Skin epidermis (tissue), 12 donors: Measurements from ENCODE around the gene CAPN11.

ENCODE experiments used
- H3K27ac ChIP-seq, 21 experiments: fragments of 200-600 bp; sonication (generic) in 11 of 21; one replicate each; pipeline ENCODE4 v1.5.0; 2020; ENCODE audit warnings: mild to moderate bottlenecking in 3 of 21, inconsistent platforms in 2 of 21, moderate library complexity in 2 of 21
- H3K4me3 ChIP-seq, 7 experiments: fragments of 200-600 bp; sonication (generic) in 2 of 7; one replicate each; pipeline ENCODE4 v1.5.0; 2020; ENCODE audit warnings: inconsistent platforms in 2 of 7, mild to moderate bottlenecking in 2 of 7, moderate library complexity in 1 of 7

CAPN11 gene

DNA sequence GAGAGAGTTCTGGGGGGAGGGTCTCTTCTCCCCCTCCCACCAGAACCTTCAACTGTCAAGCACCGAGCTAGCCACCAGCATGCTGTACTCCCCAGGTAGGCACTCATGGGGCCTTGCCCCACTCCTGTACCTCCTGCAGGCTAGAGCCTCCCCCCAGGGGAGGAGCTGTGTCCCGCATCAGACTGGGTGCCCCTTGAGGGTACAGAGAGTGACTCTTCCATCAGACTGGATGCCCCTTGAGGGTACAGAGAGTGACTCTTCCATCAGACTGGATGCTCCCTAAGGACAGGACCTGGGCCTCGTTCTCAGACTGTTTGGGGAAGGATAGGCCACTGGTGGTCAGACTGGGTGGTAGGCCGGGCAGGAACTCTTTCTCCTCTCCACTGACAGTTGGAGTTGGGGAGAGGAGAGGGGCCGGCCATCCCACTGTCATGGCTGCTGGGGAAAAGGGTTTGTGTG lies at the start of gene CAPN11:
Gene CAPN11 (plus strand): TSS at position 51 of the 459 bp plus-strand sequence. CDS start 29 bp downstream, at position 80.
- no peak within 1 kb of the TSS for H3K4me3 ChIP-seq
- no peak within 1 kb of the TSS for H3K27ac ChIP-seq

DNA sequence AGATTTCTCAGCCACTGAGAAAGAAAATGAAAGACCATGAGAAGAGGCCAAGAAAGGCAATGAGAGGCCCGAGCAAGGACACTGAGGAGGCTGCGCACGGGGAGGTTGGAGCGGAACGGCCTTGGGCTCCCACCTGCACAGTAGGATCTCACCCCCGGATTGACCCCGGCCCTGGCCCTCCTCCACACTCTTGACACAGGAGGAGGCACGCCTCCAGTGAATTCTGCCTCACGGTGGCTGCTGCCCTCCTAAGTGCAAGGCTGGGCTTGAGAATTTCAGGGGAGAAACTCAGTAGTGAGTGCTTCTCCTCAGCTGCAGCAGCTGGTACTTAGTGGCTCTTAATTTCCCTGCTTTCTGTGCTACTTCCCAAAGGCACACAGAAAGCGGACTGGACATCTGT lies 49.4 kb upstream of the CAPN11 start:
- Histone ChIP-seq H3K4me3 (no peak overlapping the region), H3K27ac (no peak overlapping the region)

DNA sequence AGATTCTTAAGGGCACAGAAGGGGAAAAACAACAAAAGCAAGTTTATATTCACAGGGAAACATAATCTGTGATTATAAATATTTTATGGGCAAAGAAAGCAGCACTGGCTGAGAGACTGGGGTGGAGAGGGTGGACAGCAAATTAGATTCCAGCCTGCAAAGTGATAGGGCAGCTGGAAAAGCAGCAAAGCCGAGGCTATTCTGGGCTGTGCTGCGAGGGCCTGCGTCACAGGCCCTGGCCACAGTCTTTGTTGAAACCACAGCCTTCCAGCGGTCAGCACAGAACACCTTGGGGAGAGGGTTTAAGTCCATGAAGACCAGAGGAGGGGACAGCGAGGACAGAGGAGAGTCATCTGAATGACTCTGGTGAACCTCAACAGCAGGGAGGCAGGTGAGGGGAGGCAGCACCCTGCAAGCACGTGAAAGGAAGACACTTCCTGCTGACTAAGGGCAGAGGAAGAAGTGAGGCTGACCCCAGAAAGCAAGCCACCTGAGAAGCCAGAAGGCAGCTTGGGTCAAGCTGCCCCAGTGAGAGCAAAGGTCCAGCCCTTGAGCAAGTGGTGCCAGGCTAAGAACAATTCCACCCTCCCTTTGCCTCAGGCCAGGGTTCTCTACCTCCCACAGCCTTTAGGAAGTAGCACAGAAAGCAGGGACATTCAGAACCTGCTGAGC lies 48.5 kb upstream of the CAPN11 start:
- H3K4me3 ChIP-seq, result no peak overlapping the region
- H3K27ac ChIP-seq, result no peak overlapping the region

DNA sequence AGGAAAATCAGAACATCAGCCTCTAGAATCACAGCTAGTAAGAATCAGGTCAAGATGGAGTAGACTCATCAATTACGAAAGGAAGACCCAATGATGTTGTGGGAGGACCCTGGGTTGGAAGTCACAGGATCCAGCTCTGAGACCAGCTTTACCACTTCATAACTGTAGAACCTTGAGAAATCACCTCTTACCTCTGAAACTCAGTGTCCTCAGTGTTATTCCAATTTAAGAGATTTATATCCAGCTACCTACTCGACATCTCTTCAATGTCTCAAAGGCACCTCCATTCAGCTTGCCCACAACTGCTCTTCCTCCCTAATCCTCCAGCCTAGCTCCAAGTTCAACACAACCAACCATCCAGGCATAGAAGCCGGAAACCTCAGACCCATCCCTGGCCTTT lies 47.7 kb upstream of the CAPN11 start:
- Histone ChIP-seq H3K4me3 (no peak overlapping the region), H3K27ac (no peak overlapping the region)

DNA sequence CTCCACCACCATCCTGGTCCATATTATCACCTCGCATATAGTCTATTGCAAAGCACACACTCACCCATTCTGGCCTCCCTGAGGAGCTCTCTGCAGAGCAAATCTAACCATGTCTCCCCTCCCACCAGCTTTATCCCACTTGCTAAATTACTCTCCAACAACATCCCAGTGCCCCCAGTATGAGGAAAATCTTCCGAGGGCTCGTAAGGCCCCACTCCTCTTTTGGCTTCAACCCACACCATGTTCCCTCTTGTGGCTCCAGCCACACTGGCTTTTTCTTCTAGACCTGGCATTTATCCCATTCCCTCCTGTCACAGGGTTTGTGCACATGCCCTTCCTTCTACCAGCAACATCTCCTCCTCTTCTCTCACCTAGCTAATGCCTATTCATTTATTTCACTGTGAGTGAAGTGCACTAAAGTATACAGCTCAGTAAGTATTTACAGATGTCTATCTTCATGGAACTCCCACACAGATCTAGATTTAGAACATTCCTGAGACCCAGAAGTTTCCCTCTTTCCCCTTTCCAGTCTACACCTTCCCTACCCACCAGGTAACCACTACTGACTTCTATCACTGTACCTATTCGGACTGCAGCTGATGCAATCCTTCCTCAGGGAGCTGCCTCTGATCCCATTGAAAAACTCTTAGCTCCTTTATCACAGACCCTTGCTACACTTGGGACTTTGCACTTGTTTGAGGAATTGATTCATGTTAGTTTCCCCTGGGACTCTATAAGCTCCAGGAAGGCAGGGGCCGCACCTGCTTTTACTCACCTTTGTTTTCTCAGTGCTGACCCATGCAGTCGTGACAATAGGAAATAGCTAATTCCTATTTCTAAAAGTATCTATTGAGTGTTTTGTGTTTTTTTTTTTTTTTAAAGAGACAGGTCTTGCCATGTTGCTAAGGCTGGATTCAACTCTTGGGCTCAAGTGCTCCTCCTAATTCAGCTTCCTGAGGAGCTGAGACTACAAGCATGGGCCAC lies 46.9 kb upstream of the CAPN11 start:
- Histone ChIP-seq H3K27ac (no peak overlapping the region), H3K4me3 (no peak overlapping the region)

DNA sequence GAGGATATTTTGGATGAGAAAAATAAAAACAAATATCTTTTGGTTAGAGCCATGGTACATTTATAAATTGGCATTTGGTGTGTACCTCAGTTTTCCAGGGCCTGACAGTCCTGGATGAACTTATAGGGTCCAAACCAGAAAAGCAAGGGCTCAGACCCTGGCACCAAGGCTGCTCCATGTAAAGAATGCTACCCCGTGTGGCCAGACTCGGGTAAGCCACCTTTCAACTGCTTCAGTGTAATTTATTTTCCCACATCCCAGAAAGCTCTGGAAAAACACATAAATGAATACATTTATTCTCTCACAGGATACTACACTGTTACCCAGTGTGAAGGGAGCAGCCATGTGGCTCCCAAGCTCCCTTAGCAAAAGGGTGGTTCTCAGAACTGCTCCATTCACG lies 45.2 kb upstream of the CAPN11 start:
- no peak overlapping the region for H3K4me3 ChIP-seq
- H3K27ac ChIP-seq, result peak overlapping the region in 1 of 21 experiments; percentile 7

DNA sequence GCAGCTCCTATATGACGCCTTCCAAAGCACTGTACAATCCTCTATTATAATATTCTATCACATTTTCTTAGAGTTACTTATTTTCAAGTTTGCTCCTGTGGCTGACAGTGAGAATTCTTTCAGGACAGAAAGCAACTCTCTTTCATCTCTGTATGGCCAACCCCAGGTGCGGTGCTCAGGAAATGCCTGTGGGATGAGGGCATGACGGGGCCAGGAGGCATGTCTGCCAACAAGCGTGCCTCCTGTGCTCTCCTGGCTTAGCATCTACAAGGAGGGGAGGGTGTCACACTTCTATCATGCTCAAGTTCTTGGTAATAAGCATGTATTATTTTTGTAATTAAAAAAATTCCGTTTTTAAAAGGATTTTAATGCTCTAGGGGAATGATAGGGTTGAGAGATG lies 42.8 kb upstream of the CAPN11 start:
- H3K27ac ChIP-seq, result peak overlapping the region in 8 of 21 experiments; percentile 18 to 69 (median 61)
- no peak overlapping the region for H3K4me3 ChIP-seq

DNA sequence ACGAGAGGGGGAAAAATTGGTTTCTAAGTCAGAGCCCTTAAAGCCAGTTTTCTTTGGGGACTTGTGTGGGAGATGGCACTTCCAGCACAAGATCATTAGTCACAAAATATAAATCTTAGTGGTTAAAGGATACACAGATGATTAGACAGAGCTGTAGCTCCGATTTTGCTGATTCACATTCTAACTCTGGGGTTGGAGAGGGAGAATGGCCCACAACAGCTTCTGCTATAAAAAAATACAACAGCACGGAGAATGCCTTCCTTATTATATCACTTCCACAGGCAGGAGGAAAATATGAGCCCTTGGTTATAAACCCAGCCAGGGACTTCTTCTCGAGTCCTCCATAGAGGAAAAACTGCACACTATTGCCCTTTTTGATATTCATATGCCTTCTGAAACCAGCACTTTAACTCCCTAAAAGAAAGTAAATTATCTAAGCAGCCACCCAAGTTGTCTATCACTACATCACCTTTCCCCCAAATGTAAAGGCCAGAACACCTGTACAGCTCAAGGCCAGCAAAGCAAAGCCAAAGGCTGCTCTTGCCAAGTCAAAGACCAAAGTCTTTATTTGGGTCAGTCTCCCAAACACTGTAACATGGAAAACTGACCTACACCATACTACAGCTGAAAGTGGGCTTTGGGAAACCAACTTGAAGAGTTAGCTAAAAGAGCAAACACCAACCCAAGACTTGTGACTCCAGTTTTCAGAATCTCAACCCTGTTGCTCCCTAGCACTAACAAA lies 41.8 kb upstream of the CAPN11 start:
- Histone ChIP-seq H3K4me3 (no peak overlapping the region), H3K27ac (peak overlapping the region in 12 of 21 experiments; percentile 18 to 72 (median 58))

DNA sequence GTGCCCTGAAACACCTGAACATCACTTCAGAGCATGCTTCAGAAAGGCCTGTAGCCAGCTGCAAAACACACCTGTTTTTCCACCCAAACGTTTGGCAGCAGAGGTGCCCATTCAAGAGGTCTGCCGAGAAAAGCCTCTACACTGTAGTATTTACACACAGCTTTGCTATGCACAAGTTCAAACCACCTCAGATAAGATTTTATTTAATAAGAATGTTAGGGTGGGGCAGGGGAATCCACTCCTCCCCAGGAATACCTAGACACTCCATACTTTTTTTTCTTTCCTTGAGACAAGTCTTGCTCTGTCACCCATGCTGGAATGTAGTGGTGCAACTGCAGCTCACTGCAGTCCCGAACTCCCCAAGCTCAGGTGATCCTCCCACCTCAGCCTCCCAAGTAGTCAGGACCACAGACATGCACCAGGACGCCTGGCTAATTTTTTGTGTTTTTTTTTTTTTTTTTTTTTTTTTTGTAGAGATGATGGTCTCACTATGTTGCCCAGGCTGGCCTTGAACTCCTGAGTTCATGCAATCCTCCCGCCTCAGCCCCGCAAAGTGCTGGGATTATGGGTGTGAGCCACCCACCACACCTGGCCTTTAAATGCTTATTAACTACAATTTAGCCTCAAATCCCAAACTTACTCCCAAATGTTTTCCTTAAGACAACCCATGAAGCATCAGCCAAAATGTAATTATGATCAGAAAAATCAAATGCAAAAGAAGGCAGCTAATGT lies 41.1 kb upstream of the CAPN11 start:
- Histone ChIP-seq H3K27ac (peak overlapping the region in 11 of 21 experiments; percentile 18 to 72 (median 53)), H3K4me3 (no peak overlapping the region)

DNA sequence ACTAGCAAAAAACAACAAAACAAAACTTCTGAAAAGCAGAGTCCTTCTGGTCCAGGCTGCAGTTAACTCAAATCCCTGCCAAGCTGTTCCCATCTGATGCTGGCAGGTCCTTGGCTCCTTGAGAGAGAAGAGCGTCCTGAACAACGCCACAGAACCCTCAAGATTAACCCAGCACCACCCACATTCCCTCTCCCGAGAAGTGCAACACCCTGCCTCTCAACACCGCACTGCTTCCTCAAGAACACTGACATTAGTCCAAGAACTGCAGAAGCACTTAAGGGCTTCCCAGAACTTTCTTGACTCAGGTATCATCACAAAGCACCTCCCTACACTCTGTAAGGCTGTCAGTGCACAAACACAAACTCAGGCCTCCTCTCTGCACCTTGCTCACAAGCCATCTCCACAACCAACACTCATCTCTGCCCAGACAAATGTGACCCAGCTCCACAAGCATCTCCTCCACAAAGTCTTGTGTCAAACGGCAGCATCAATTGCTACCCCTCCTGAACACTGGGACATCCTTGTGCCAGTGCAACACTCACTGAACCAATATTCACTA lies 38.8 kb upstream of the CAPN11 start:
- Histone ChIP-seq H3K4me3 (no peak overlapping the region), H3K27ac (peak overlapping the region in 3 of 21 experiments; percentile 8 to 27 (median 10))

DNA sequence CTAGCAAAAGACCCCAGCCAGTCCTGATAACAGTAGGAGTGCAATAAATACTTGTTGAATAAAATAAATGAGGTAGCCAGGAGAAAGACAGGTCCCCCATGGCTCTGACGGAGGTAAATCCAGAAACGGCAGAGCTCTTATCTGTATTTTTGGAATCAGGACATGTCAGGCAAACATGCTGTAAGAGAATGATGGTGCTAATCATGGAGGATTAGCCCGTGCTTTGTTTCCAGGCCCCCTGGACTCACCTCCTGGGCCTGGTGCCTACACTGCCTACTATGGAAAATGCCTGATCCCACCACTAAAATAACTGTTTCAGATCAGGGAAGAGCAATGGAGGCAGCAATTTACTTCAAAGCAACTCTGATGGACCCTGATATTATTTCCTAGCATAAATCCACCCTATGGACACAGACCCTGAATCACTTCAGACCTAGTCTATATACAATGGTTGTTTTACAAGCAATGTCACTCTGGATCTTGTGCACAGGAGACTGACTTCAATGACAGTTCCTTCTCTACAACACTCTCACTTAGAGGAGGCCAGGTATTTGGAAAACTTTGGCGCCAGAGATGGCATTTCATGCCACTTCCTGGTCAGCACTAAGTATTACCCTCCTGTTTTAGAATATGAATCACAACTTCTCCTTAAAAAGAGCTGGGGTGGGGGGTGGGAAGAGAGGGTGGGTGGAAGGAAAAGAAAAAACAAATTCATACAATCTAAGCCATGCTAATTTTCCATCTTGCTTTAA lies 37.8 kb upstream of the CAPN11 start:
- H3K27ac ChIP-seq, result no peak overlapping the region
- no peak overlapping the region for H3K4me3 ChIP-seq

DNA sequence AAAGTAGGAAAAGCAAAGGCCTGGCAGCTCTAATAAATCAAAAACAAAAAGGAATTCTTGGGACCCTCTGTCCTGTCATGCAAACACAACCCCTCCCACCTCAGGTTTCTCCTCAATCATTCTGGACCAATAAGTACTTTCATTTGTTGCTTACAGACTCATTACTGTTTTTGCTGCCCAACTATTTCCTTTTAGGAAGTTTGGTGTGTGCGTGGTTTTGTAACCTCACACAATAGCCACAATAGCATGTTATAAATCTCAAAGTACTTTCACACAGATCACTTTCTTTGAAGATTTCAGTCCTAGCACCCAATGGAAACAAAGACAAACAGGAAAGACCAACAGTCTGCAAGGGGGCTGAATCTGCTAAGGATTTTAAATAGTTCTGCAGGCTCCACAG lies 35.8 kb upstream of the CAPN11 start:
- H3K4me3 ChIP-seq, result no peak overlapping the region

DNA sequence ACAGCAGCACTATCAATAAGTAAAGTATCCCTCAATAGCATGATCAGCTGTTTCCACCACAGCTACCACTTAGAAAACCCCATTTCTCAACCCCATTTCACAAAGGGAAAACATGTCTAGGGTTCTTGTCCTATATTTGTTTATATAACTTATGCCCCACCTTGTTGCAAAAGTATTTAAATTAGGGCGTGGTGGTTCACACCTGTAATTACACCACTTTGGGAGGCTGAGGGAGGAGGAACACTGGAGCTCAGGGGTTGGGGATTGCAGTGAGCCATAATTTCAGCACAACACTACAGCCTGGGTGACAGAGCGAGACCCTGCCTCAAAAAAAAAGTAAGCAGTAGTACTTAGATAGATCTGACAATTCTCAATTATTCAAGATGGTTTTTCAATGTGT lies 35.1 kb upstream of the CAPN11 start:
- peak overlapping the region in 6 of 21 experiments; percentile 3 to 64 (median 40) for H3K27ac ChIP-seq
- H3K4me3 ChIP-seq, result no peak overlapping the region

More for the DNA sequence above, 35.8 kb upstream of the CAPN11 start:
- peak overlapping the region in 7 of 21 experiments; percentile 3 to 64 (median 32) for H3K27ac ChIP-seq

DNA sequence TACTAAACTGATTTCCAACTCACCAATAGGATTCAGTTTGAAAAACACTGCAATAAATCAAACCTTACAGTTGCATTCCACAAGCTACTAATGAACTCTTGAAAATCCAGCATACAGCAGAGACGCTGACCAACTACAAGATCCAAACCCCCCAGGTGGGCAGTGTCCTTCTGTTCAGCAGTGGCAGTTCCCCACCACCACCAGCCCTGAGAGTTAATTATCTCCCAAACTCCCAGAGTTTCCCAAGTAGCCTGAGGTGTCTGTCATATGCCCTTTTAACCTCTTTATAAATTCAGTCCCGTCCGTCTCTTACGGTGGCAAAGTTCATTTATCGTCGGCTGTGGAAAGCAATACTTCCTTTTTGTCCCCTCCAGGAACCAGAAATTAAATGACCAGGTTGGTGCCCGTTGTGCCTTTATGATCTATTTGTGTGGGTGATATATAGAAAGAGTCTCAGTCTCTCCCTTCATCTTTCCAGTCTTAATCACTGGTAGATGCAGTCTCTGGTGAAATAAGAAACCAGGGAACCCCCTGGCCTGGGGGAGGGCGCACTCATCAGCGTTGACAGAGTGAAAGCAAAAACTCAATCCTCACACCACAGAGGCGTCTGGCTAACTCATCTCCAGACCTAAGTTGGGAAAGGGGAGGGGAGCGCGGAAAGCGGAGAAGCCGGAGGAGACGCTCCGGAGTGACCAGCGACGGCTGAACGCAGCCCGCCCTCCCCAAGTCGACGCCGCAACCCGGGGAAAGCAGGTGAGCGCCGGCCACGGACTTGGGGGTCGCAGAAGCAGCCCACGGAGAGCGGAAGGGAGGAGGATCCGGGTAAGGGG lies 32.1 kb upstream of the CAPN11 start:
- Histone ChIP-seq H3K4me3 (peak overlapping the region; percentile 65 to 98 (median 90)), H3K27ac (peak overlapping the region; percentile 80 to 99 (median 96))

DNA sequence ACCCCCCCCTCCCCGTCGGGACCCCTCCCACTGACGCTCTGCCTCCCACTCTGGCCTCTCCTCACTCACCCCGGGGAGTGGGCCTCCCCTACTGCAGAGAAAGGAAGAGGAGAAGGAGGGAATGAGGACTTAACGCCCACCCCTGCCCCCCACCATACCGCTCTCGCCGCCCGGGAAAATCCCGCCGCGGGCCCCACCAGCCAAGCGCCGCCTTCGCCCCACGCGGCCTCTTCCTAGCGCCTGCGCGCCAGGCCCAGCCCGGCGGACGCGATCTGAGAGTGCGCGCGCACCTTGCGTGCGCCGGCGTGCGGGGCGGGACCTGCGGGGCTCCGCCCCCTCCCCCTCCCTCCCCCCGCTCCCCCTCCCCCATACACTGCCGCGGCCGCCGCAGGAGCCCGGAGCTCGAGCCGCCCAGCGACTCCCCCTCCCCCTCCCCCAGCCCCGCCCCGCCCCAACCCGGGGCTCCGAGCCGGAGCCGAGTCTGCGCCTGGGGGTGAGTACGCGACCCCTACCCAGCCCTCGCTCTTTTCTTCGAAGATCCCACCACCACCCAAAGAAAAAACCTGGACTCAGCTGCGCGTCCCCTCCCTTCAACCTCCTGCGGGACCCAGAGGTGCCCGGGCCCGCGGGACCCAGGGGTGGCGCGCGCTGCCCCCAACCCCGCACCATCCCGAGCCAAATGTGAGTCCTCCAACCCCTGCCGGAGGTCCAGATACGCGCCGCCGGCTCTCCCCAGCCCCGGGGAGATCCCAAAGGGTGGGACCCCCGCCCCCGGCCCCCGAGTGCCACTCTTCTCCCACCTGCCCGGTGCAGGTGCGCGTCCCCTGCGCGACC lies 31.2 kb upstream of the CAPN11 start, which contains the start of the genes MRPL14 and TMEM63B:
Gene MRPL14 (minus strand): TSS at position 267 of the 834 bp plus-strand sequence. CDS start 10,841 bp downstream, outside the sequence.
Gene TMEM63B (plus strand): TSS at position 369 of the 834 bp plus-strand sequence. CDS start 7,031 bp downstream, outside the sequence.
- Histone ChIP-seq H3K27ac (peak within 1 kb of the TSS; percentile 80 to 99 (median 96)), H3K4me3 (peak within 1 kb of the TSS; percentile 65 to 98 (median 90))
